NCI-H146 treated with DMSO at 0.1 percent for 48 hours (cell line): ENCODE results near the gene FSIP1.
A peak's percentile ranks its signal among the peaks of the same experiment; 100 is the strongest.

ENCODE experiments used
- DNase-seq: peaks from one replicate; lab custom pipeline; 2025; ENCODE audit not compliant: unreplicated experiment; lab: John Stamatoyannopoulos, UW

FSIP1 gene

DNA sequence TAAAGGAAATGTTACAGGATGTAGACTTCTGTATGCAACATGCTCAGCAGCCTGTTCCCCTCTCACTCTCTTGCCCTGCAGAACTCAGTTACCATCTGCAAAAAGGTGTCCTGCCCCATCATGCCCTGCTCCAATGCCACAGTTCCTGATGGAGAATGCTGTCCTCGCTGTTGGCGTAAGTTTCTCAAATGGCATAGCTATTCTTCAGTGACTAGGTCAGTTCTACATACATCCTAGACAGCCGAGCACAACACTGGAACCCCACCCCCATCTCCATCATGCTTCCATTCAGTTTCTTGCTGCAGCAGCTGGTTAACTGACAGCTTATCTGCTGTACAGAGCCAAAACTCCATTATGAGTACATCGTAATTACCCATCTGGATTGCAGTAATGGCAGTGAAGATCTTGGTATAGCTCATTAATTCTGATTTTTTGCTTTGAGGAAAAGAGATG is 197.2 kb downstream of the FSIP1 start:
- DNase-seq, result no peak

DNA sequence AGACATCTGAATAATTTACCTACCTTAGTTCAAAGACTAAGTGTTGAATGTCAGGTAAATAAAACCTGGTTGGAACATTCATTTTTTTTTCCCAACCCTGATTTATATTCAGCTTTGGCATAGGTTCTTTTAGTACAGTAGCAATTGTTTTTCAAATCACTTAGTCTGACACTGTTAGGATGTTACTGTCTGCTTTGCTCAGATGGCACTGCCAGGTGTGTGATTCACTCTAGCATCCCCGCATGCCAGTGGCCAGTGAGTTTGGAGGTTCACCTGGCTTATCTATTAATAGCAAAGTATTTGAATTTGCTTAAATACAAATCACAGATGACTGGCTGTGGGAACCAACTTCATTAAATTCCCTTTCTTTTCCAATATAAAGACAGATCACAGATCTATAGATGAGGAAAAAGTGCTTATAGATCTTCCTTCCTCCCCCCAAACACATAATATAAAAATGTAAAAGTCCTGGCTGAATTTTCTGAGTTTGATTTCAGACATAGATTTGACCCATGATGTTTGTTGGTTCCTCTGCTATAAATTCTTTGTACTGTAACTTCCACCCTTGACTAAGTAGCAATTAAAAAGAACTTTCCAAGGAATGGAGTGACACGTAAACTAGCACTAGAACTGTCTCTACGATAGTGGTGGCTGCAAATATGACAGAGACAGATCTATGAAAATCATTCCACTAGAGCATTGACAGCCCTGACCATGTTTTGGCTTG is 197.8 kb downstream of the FSIP1 start:
- no peak for DNase-seq

DNA sequence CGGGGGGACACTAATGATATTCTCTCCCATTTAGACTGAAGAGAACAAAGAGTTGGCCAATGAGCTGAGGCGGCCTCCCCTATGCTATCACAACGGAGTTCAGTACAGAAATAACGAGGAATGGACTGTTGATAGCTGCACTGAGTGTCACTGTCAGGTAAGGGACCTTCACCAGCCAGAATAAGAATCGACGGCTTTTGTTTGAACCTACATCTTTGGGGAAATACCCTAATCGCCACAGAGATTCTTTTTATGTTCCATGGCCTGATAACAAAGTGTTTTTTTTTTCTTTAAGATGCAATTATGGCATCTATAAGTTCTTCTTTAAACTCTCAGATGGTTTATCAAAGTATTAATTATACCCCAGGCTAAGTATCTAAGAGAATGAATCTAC is 198.4 kb downstream of the FSIP1 start:
- no peak for DNase-seq

DNA sequence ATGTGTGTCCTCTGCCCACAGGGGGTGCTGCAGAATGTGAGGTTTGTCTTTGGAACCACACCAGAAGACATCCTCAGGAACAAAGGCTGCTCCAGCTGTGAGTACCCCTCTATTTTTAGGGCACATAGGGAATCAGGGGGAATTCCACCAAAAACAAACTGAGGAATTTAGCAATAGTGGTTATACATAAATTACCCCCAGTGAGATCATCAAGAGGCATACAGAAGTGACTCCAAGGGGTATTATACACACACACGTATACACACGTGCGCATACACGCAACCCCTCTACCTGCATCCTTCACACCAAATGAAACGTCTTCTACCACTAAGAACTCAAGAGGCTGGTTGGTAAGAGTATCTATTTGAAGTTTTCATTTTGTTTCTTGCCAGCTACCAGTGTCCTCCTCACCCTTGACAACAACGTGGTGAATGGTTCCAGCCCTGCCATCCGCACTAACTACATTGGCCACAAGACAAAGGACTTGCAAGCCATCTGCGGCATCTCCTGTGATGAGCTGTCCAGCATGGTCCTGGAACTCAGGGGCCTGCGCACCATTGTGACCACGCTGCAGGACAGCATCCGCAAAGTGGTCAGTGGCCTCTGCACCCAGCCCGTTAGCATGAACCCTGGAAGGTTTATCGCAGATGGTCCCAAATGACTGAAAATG is 198.9 kb downstream of the FSIP1 start:
- DNase-seq, result no peak

DNA sequence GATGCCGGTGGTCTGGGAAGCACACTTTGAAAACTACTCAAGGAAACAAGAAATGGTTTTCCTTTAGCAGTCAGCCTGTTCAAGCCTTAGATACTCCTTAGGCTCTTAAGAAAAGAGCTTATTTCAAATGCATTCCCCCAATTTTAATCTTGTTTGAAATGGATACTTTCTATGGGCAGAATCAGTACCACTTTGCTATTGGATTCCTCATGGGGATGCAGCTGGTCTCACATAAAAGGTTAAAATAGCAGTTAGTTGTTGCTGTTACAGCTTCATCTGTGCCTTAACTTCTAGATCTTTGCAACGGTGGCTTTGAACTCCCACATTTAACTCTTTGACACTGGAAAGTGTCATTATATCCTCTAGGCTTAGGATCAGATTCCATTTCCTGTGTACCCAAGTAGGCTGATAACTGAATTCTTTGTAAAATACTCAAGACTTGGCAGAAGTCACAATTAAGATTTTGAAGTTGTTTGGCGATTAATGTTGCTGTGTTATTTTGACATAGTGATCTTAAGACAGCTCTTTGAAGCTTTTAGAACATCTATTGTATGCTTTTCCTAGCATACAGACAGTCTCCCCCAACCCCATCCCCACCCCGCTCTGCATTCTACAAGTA is 199.6 kb downstream of the FSIP1 start:
- no peak for DNase-seq

DNA sequence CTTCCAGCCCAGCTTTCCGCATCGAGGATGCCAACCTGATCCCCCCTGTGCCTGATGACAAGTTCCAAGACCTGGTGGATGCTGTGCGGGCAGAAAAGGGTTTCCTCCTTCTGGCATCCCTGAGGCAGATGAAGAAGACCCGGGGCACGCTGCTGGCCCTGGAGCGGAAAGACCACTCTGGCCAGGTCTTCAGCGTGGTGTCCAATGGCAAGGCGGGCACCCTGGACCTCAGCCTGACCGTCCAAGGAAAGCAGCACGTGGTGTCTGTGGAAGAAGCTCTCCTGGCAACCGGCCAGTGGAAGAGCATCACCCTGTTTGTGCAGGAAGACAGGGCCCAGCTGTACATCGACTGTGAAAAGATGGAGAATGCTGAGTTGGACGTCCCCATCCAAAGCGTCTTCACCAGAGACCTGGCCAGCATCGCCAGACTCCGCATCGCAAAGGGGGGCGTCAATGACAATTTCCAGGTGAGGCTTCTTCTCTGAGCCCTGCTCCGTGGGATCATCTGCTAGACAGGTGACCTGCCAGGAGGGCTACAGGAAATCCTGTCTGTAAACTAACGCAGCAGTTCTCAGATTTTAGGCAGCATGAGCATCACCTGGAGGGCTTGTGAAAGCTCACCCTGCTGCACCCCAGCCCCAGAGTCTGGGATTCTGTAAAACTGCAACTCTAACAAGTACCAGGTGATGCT is 200.2 kb downstream of the FSIP1 start:
- no peak for DNase-seq

DNA sequence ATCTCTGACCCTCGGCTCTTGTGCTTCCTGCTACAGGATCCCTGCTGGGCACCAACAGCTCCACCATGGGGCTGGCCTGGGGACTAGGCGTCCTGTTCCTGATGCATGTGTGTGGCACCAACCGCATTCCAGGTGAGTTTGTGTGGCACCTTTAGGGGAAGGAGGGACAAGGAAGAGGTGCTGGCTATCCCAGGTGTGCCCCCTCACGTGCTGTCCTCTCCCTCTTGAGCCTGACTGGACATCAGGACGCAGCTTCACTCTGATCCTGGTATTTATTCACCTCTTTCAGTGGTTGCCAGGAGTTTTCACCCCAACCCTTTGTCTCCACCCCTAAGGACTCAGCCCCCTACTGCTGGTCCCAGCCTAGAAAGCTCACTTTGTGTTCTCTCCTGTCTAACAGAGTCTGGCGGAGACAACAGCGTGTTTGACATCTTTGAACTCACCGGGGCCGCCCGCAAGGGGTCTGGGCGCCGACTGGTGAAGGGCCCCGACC is 200.8 kb downstream of the FSIP1 start:
- no peak for DNase-seq

DNA sequence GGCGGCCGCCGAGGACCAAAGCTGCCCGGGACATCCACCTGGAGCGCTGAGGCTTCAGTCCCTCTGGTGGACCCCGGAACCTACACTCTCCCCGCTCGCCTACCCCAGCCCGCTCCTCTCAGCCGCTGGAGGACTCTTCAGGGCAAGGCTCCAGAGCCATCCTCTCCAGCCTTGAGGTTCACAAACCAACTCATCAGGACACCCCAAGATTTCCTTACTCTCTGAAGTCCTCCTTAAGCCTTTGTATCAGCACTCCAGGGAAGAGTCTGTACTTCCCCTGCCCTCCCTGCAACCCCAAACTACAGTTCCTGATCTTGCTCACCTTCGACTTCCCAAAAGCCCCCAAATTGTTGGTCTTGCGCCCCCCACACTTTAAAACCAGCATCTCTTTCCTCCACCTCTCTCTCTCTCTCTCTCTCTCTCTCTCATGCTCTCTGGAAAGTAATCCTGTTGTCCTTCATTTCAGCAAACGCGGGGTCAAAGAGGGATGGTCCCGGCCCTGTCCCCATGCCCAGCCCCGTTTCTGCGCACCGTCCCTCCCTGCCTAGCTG is 201.3 kb downstream of the FSIP1 start:
- no peak for DNase-seq

DNA sequence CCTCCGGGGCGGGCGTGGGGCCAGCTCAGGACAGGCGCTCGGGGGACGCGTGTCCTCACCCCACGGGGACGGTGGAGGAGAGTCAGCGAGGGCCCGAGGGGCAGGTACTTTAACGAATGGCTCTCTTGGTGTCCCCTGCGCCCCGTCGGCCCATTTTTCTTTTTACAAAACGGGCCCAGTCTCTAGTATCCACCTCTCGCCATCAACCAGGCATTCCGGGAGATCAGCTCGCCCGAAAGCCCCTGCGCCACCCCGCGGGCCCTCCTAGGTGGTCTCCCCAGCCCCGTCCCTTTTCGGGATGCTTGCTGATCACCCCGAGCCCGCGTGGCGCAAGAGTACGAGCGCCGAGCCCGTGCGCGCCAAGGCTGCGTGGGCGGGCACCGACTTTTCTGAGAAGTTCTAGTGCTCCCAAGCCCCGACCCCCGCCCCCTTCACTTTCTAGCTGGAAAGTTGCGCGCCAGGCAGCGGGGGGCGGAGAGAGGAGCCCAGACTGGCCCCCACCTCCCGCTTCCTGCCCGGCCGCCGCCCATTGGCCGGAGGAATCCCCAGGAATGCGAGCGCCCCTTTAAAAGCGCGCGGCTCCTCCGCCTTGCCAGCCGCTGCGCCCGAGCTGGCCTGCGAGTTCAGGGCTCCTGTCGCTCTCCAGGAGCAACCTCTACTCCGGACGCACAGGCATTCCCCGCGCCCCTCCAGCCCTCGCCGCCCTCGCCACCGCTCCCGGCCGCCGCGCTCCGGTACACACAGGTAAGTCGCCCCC is 202.0 kb downstream of the FSIP1 start, which contains the start of gene THBS1:
TSS of gene THBS1 (plus strand) at position 595 of the 757 bp plus-strand sequence. CDS start 779 bp downstream, outside the sequence.
- DNase-seq, result no peak

DNA sequence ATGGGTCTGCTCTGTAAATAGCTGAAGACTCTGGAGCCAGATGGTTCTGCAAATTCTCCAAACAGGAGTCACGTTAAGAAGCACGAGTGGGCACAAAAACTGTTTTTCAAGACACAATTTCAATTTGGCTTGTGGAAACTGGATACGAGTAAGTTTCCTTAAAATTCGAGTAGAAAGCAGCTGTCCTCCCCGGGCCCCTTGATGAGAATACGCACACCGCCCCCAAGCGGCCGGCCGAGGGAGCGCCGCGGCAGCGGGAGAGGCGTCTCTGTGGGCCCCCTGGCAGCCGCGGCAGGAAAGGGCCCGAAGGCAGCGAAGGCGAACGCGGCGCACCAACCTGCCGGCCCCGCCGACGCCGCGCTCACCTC is 202.5 kb downstream of the FSIP1 start:
- peak; percentile 3 for DNase-seq

DNA sequence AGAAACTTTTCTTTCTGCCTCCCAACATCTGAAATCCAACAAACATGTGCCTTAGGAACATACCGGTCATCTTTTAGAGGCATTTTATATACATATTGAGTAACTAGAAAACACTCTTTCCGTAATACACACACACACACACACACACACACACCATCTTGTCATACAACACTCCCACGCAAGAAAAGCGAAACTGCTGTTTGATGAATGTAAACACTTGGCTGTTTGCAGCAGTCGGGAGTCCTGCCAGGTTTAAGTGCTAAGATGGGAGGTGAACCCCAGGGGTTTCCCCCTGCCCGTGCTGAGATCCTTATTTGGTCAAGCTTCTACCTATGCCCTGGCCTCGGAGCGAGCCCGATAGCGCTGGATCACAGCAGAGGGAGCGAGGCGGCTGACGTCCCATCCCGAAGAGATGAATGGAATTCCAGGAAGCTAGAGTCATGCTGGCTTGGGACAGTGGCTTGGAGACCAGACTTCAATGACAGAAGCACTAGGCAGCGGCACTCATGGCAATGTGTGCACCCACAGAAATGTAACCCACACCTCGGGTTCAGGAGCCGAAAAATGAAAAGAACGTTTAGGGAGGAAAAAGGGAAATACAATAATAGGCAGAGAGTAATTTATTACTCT is 203.0 kb downstream of the FSIP1 start:
- DNase-seq, result no peak

DNA sequence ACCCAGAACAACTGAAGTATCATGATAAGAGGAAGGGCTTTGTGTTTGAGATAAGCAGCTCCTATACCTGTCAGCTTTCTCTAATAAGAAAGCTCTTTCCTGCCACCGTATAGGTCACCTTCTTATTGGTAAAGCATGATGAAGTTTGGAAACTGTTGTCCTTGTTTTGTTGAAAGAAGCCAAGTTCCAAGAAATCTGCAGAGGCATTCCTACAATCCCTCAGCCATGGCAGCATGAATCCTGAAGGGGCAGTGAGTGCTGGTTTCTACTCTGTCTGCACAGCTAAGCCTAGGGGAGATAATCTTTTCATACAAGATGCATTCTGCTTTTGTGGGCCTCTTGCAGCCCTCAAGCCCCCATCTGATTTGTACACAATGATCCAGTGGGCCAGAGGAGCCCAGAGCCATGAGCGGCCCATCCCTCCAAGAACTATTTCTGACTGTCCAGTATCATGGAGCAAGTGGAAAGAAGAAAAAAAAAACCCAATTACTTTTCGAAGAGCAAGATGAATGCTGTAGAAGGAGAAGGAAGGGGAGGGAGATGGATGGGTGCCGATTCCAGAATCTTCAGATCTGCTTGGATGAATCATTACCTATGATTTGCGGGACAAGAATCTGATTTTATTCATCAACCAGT is 203.7 kb downstream of the FSIP1 start:
- DNase-seq, result no peak

DNA sequence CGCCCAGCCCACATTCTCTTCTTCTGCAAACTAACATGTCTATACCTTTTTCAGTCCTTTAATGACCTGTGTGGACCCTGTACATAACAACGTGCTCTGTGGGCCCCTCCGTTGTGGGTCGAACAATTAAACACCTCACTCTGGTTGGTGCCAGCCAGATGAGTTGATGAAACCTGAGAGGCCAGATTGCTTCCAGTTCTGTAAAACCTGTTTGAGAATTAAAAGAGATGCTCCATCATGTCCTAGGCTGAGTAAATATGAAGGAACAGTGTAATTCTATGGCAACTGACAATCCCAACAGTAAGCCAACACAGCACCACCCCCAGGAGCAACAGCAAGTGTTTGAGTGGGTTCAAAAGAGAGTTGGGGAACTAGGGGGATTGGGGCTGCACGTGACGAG is 207.5 kb downstream of the FSIP1 start:
- no peak for DNase-seq

DNA sequence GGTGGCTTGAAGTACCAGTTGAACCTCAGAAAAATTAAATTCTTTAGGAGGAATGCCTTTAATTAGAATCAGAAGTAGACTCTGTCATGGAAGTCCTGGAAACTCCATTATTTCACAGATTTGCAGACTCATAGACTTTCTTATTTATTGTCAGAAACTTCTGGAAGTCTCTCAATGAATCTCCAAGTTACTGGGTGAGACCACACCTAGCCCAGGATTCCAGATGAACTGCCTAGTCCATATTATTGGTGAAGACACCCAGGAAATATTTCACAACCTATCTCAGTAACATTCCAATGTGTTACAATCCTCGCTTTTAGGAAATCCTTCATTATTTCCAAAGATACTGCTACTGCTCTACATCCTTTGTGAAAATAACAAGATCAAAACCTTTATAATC is 208.2 kb downstream of the FSIP1 start:
- no peak for DNase-seq

DNA sequence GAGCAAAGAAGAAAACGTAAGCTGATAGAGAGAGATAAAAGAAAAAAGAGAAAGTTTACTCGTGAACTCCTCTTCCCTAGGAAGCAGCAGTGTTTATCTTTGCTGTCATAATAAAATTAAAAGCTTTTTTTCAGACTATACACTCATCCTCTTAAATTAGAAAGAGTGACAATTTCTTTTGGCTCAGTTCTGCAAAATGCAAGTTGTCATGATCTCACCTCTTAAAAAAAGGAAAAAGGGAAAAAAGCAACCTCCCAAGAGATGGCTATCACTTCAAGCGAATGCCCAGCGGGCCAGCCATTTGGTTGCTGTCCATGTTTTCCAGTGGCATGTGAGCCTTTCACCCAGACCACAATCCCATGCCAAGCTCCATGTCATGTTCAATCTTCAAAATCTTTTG is 208.8 kb downstream of the FSIP1 start:
- DNase-seq, result no peak

DNA sequence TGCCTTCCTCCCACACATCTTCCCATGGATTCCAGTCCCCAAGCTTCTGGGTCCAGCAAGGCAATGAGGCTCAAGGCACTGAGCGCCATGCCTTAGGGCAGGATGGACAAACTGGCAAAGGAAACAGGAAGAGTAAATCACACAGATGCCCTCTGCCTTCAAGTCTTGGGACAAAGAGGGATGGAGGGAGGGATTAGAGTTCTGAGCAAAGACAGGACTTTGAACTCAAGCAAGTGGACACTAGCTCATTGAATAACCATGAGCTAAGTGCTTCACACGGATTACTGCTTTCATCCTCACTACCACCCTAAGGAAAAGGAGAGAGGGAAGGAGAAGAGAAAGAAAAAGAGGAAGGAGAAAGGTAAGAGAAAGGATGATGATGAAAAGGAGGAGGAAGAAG is 209.4 kb downstream of the FSIP1 start:
- no peak for DNase-seq

DNA sequence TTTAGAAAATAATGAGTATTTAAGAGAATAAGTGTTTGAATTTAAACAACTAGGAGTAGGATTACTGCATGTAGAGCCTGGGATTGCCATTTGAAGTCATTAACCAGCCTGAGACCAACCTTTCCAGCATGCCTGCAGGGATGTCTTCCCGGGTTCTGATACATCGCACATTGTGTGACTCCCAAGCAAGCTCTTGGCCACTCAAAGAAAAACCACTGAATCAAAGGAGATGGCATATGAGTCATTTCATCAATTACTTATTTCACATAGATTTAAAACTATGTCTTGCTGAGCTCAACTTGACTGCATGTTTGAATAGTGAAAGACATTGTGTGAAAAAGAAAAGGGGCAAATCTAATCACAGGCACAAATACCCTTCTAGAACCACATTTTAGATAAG is 216.8 kb downstream of the FSIP1 start:
- no peak for DNase-seq

DNA sequence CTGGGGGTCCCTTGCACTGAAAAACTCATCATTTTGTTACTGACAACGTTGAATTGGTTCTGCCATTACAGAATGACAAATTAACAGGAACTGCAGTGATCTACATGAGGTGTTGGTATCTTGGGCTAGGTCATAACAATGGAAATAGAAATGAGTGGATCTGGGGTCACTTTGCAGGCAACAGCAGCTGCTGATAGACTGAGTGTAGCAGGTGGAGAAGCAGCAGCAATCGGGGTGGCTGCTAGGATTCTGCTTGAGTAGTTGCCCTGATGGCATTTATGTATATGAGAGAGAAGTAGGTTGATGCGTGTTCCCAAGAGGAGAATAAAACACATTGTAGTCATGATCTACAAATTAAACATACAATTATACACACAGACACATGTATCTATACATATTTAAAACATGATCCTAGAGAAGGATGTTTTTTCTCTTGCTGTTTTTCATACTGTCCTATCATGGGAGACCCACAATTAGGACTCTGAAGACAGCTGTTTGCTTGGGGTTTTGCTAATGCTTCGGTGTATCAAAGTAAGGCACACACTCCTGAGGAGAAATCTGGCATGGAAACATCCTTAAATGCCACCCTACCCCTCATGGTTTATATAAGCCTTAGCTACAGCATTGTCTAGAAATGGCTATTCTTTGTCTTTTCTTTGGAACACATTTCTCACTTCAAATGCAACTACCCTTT is 217.5 kb downstream of the FSIP1 start:
- DNase-seq, result no peak

DNA sequence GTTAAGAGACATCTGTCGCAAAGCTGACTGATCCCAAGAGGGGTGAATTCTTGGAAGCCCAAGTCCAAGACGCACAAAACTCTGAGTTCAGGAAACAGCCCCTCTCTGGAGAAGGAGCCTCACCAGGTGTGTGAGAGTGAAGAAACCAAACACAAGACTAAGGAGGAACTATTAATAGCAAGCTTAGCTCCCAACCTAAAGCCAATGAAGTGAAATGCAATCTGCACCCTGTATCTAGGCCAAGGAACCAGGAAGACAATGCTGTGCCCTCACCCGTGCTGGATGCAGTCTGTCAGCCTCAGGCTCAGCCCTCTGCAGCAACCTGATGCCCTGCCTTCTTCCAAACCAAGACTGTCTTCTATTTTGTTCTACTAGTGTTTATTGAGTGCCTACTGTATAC is 224.2 kb downstream of the FSIP1 start:
- DNase-seq, result no peak
